HG03442 (cell line): ENCODE results near the gene TVP23B.
"Not testable (repeated sequence)": the region's sequence is repeated elsewhere in the genome, so short reads cannot be mapped to it uniquely, and the experiment has no call there.

Experiments
- ATAC-seq: cut with Tn5 transposase; IDR thresholded peaks from one replicate; pipeline ENCODE4 v1.9.1; 2021; ENCODE audit warnings: mild to moderate bottlenecking, moderate library complexity; ENCODE audit not compliant: unreplicated experiment

The TVP23B gene

GRCh38 chr17:18780991-18781718 lies at the start of gene TVP23B:
Gene TVP23B (plus strand): TSS chr17:18781183. CDS start chr17:18781294, 111 bp downstream.
- peak; percentile 98 for ATAC-seq

GRCh38 chr17:18732438-18732837 lies 48.5 kb upstream of the TVP23B start:
- ATAC-seq, result not testable (repeated sequence)

GRCh38 chr17:18733350-18733749 lies 47.6 kb upstream of the TVP23B start:
- ATAC-seq, result not testable (repeated sequence)

- not testable (repeated sequence) for ATAC-seq
Measured at GRCh38 chr17:18739616-18740391, 41.2 kb upstream of the TVP23B start.

- not testable (repeated sequence) for ATAC-seq
Measured at GRCh38 chr17:18741228-18741627, 39.8 kb upstream of the TVP23B start.

- ATAC-seq, result not testable (repeated sequence)
Measured at GRCh38 chr17:18743699-18744421, 37.1 kb upstream of the TVP23B start, which contains the start of gene FBXW10. Gene FBXW10 (plus strand): TSS chr17:18744054. CDS start chr17:18744245, 191 bp downstream.

GRCh38 chr17:18744726-18745125 lies 36.3 kb upstream of the TVP23B start:
- ATAC-seq, result not testable (repeated sequence)

GRCh38 chr17:18746551-18746950 lies 34.4 kb upstream of the TVP23B start:
- not testable (repeated sequence) for ATAC-seq

GRCh38 chr17:18747501-18747900 lies 33.5 kb upstream of the TVP23B start:
- ATAC-seq, result not testable (repeated sequence)

GRCh38 chr17:18750242-18750641 lies 30.7 kb upstream of the TVP23B start:
- not testable (repeated sequence) for ATAC-seq

- ATAC-seq, result not testable (repeated sequence)
Measured at GRCh38 chr17:18753829-18754409, 27.1 kb upstream of the TVP23B start.

GRCh38 chr17:18755969-18756368 lies 25.0 kb upstream of the TVP23B start:
- ATAC-seq, result not testable (repeated sequence)

- not testable (repeated sequence) for ATAC-seq
Measured at GRCh38 chr17:18757368-18758044, 23.5 kb upstream of the TVP23B start.

- ATAC-seq, result not testable (repeated sequence)
Measured at GRCh38 chr17:18758344-18758743, 22.6 kb upstream of the TVP23B start.

GRCh38 chr17:18760221-18760620 lies 20.8 kb upstream of the TVP23B start:
- not testable (repeated sequence) for ATAC-seq

GRCh38 chr17:18770572-18770971 lies 10.4 kb upstream of the TVP23B start:
- not testable (repeated sequence) for ATAC-seq

- not testable (repeated sequence) for ATAC-seq
Measured at GRCh38 chr17:18771066-18771465, 9.9 kb upstream of the TVP23B start.

- ATAC-seq, result no peak
Measured at GRCh38 chr17:18772471-18772870, 8.5 kb upstream of the TVP23B start.

GRCh38 chr17:18781805-18782204 lies 822 bp downstream of the TVP23B start:
- not testable (repeated sequence) for ATAC-seq

- ATAC-seq, result not testable (repeated sequence)
Measured at GRCh38 chr17:18785933-18786332, 5.0 kb downstream of the TVP23B start.
